Glomerular endothelial cell (primary cell): ENCODE data around the gene TLE4. TPM values are rescaled to one million over a fixed set of nuclear protein-coding genes. Genes with fewer than 3 reads are reported as not detected.
"Not testable (repeated sequence)": the region's sequence is repeated elsewhere in the genome, so short reads cannot be mapped to it uniquely, and the experiment has no call there.

Source experiments
- DNase-seq: peaks from one replicate; pipeline ENCODE4 v3.0.0-alpha.2; 2011; ENCODE audit warnings: low read depth, low spot score; ENCODE audit errors: extremely low read depth
- total RNA-seq: library from RNA; depleted of rRNA; stranded (reverse); fragments of >200 nt; gene quantifications from 2 replicates; pipeline ENCODE4 v1.2.3, GENCODE V29; 2015

The TLE4 gene
- total RNA-seq, 1 donor from 2014 or later: 45.7 TPM

DNA sequence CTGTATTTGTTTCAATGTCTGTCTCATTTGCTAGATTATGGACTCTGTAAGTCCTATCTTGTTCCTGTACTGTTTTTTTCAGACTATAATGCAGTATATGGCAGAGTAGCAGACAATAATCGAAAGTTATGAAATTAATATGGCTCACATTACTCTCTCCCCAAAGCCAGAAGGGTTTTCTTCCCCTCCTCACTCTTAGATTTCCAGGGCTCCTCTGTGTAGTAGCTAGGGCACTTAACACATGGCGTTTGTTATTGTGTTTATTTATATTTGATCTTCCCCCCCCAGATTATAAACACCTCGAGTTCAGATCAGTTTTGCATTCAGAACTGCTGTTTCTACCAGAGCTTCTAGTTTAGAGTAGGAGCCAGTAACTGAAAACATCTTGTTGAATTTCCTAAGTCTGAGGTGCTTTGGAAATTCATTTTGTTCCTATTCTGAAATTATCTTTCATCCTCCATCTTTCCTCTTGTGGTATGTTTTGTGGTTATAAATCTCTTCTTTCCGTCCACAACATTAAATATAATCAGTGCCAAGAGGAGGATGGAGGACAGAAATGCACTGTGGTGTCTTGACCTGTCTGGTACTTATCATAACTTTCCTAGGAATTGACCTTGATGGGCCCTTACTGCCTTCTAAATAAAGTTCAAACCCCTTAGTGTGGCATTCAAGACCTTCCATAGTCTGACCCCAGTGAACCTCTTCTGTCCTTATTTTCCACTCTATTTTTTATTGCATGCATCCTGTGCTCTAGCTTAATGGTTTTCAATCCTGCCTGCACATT is 27.0 kb downstream of the TLE4 start:
- no peak for DNase-seq

DNA sequence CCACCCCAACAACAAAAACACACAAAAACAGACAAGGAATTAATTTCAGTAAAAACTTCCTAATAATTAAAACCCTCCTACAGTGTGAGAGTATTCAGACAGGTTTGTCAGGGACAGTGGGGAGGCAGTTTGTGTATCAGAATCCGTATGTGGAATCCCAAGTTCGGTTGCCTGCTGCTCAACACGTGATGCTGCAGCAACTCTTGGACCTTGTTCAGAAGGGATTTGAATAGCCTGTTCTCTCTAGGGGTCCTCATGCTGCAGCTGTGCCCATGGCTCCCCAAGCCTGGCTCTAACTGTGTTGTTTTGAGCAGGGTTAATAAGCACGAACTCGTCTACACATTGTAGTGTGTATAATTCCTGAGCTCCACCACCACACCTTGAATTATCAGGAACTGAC is 28.7 kb downstream of the TLE4 start:
- DNase-seq: no peak

DNA sequence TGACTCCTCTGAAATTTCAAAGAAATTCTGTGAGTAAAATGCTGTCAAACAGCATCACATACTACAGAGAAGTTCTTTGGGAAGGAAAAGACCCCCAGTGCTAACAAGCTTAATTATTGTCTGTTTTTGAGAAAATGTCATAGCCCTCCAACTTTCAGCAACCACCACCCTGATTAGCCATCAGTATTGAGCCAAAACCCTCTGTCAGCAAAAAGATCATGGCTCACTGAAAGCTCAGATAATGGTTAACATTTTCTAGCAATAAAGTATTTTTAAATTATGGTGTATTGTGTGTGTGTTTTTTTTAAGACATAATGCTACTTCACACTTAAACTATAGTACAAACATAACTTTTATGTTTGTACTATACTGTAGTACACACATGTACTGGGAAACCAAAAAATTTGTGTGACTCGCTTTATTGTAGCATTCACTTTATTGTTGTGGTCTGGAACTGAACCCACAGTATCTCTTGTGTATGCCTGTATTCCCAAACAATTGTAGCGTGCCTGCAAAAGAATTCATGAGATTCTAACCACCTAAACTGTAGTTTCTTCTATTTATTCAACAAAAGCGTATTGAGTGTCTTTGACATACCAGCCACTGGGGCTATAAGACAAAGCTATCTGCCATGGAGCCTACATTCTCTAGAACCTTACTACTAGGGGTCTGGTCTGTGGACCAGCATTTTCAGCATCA is 31.6 kb downstream of the TLE4 start:
- no peak for DNase-seq

DNA sequence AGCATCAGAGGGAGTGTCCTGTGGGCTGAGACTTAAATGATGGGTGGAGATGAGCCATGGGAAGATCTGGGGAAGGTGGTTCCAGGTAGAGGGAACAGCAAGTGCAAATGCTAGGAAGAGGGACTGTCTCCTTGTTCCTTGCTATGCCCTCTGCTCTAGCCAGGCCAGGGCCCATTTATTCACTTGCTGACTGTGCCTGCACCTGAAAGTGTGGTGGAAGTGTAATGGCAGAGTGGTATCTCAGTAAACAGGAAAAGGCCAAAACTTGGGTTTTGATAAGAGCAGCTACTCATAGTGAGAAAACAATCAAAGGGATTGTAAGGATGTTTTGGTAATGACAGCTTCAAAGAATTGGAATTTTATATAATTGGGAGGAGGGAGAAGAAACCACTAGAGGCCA is 32.4 kb downstream of the TLE4 start:
- DNase-seq: no peak

DNA sequence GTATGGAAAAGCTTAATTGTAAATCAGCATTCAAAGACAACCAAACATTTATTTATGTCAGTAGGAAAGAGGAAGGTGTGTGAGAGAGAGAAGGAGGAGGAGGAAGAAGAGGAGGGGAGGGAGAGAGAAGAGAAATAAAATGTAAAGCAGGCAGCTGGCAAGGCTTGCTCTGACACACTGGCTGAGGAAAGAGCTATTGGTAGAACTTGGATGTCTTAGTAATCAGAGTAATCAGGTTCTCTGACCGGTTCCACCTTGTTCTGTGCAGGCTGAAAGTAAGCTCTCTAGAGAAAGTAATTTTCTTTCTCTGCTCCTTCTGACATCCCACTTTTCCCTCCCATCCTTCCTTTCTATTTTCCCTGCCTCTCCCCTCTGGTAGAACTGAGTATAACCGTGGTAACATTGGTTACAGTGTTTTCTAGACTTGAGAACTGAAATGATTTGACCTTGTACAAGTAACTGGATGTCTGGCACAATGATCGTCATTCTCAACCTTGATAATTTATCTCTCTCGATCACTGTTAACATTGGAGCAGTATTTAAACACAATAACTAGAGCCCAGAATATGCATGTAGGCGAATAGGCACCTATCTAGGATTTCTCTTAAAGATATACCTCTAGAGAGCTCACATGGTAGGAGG is 33.3 kb downstream of the TLE4 start:
- no peak for DNase-seq

DNA sequence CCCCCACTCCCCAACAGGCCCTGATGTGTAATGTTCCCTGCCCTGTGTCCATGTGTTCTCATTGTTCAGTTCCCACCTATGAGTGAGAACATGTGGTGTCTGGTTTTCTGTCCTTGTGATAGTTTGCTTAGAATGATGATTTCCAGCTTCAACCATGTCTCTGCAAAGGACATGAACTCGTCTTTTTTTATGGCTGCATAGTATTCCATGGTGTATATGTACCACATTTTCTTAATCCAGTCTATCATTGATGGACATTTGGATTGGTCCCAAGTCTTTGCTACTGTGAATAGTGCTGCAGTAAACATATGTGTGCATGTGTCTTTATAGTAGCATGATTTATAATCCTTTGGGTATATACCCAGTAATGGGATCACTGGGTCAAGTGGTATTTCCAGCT is 34.8 kb downstream of the TLE4 start:
- DNase-seq: not testable (repeated sequence)

DNA sequence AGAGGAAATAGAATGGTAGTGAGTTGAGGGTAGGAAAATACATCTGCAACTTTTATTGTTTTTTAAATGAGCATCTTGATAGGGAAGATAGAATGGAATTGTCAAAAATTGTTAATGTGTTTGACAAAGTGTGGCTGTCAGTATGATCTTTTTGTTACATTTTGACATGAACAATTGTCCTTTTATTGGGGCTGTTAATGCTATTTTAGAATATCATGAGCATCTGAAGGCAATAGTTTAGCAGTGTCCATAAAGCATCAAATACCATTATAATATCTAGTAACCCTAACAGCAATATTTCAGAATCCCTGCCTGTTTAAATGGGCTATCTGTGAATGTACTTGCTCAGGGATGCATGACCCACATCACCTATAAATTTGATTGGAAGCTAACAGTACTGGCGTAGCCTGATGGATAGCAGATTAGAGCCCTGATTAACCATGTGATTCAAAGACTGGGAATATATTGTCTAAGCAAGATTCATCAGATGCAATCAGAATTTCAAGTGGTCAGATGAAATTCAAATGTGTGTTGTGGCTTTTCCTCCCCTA is 37.8 kb downstream of the TLE4 start:
- no peak for DNase-seq

DNA sequence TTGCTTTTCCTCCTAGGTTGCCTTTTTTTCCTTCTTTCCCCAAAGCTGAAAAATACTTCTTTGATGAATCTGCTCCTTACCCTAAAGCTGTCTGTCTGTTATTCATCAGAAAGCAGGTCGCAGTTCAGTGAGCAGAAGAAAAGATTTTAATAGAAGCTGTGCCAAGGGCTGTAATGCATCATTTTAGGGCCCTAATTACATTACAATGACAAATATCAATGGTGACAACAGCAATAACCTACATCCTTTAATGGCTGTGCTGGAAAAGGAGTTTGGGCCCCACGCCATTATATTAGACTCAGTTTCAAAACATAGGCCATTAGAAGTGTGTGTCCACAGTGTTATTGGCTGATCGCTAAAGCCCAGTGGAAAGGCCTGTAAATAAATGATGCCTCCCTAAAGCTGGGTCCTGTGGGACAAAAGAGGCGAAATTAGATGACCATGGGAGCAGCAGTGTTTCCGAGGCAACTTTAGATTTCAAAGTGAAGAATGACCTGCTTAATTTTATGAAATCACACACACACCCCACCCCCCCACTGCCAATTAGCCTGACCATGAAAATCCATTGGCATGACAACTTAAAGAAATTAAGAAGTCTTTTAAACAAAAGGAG is 38.4 kb downstream of the TLE4 start:
- no peak for DNase-seq

DNA sequence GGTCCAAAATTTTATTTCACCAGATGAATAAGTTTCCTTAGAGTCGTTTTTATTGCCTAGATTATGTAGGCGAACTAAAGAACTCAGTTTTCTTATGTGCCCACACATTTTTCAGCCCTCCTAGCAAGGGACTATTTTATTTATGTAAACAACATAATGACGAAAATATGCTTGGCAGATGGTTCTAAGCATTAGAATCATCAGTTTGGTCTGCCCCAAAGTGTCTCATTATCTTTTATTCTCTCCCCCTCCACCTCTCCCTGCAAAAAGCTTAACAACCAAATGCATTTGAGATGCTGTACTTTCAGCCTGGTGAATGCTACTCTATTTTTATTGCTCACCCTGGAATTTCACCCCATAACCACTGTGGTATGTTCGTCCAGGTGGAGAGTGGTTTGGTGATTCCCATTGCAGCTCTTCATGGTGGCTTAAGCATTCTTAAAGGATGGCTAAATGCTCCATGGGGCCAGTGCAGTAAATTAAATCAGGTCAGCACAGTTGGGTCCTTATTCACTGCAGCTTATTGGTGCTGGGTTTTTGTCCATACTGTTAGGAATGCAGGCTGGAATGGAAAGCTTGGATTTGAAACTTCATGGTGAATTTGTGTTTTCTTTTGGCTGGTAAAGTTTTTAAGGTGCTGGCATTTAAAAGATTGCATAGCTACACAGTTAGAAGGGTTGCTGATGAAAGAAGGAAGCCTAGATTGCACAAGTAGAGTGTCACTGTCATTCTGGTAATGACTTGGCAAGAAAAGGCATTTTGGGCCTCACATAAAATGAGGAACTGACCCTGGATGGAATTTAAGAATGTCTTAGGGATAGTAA is 39.2 kb downstream of the TLE4 start:
- no peak for DNase-seq

DNA sequence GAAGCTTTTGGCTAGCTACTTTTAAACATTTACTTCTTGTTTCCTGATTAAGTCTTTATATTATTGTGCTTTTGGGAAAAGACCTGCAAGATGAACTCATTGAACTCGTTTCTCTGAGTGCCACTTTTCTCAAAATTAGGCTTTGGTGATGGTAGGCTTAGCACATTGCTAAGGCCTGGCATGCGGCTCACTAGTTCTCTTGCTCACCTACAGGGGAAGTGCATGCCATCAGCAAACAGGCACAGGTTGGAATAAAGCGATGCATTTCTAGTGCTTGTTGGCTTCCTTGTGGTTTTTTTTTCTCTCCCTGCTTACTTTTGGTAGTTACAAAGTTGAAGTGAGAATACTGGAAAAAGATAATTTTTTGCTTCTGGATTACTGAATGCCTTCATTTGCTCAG is 41.4 kb downstream of the TLE4 start:
- DNase-seq: no peak

DNA sequence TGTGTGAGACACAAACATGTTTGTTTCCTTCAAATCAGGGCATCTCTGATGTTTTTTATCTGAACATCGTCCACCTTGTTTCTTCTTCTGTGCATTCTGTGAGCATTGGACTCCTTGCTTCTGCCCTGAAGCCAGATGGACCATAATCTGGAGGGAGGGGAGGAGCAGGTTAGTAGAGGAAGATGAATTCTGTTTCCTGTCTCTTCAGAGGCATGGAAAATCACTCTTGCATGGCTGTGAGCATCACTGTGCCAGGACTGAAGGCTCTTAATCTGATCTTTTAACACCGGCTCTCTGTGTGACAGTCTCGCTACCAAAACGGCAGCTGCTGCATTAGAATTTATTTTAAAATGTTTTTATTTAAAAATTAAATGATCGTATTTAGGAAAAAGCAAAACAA is 43.3 kb downstream of the TLE4 start:
- no peak for DNase-seq

DNA sequence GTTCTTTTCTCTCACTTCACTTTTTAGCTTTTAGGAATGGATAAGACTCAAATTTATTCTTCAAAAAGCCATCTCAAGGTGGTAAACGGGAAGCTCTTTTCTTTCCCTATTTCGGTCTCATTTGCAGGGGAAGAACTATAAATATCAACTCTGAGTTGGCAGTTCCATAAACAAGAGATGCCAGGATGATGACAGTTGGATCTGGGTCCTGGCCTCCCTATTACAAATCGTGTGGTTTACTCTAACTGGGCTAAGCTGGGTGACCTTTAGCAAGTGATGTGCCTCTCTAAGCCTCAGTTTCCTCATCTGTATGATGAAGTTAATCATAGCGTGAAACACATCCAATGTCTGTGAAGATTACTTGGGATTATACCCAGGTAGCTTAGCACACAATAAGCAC is 44.2 kb downstream of the TLE4 start:
- no peak for DNase-seq

DNA sequence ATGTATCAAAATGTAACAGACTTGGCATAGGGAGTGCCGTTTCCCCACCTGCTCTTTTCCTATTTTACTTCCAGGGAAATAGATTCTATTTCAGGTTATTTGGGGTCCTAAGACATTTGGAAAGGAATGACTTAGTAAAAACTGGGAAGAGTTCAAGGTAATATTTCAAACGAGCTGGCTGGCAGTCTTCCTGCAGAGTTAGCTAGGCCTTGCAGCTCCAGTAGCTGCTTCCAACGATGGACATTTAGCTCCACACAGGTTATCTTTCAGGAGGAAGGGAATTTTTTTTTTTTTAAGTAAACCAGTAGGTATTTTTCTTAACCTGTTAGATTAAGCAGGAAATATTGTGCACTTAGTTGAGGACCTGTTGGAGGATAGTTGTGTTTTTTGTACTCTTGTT is 45.2 kb downstream of the TLE4 start:
- DNase-seq: no peak

DNA sequence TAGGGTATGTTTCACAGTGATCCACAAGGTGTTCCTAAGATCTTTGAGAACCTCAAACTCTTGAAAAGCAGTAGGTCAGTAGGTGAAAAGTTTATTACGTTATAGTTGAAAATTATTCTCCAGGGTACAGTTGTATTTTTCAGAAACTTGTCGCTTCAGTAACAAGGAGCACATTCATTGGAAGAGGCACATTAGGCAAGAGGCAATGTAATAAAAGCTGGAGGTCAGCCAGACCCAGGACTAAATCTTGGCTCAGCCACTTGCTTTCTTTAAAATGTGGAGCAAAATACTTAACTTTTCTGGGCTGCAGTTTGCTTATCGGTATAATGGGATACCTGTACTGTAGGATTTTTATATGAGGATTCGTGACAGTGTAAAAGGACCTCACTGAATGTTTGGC is 45.6 kb downstream of the TLE4 start:
- DNase-seq: no peak

DNA sequence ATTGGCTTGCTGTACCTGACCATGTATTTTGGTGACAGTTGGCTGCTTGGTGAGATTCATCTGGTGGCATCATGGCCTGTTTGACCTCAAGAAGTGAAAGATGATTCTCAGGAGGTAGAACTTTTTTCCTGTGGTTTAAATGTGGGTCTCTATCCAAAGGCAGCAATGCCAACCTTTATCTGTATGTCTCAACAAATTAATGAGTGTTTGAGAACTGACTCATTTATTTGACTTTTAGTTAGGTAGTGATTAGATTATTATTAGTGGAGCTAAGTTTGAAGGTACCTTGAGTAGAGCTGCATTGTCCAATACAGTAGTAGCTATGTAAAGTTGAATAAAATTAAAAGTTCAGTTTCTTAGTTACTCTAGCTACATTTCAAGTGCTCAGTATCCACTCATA is 48.2 kb downstream of the TLE4 start:
- no peak for DNase-seq

DNA sequence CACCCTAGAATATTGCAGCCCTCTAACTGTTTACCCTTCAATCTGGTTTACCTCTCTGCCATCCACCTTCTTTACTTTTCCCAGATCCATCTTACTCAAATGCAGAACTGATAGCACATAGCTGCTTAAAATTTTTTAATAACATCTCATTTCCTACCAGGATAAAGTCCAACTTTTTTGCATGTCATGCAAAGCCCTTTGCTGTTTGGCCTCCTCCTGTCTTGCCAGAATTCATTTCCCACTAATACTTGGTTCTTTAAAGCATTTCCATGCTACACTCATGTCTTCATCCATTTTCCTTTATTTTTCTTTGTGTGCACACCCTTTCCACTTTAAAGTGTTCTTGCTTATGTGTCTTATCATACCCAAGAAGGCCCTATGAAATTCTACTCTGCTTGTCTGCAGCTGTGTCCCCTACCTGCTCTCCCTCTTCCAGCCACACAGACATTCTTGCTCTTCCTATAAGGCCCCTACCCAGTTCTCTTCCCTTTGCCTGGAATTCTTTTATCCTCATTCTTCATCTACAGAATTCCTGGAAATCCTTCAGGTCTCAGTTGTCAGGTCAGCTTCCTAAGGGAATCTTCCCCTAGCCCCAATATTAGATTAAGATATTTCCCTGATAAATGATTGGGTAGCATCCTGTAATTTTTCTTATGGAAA is 50.3 kb downstream of the TLE4 start:
- no peak for DNase-seq

DNA sequence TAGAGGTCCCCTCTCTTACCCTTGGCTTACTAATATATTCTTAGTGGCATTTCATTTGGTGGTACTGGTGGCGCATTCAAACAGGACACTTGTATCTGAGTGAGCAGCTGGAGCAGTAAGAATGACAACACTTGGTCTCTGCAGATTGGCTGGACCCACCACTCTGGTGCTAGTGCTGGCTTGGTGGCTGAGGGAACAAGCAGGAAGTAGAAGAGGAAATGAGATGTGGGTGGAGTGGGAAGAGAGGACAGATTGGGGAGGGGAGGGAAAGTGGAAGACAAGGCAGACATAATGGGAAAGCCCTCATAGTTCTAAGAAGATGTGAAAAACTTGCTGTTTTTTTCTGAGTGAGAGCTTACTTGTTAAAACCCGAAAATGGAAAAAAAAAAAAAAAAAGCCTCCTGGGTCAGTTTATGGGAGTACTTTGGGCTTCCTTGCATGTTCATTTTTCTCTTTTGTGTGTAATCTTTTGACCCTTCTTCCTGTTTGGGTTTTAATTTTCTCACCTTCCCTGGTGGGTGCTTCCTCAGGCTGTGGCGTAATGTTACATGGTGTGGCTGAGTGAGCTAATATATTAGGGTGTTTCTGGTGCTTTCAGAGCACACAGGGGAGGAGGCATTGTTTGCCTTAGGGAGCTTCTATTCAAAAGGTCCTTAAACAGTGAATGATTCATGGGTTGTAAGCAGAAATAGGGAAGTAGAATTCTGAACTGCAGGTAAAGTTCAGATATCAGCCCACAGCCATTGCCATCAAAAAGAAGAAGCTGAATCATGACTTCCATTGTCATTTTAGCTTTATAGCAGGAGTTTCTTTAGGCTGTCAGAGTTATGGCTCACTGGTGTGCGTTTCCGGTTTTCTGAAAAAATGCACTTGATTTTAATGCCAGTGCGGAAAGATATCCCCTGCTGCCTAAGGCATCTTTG is 52.3 kb downstream of the TLE4 start:
- DNase-seq: no peak

DNA sequence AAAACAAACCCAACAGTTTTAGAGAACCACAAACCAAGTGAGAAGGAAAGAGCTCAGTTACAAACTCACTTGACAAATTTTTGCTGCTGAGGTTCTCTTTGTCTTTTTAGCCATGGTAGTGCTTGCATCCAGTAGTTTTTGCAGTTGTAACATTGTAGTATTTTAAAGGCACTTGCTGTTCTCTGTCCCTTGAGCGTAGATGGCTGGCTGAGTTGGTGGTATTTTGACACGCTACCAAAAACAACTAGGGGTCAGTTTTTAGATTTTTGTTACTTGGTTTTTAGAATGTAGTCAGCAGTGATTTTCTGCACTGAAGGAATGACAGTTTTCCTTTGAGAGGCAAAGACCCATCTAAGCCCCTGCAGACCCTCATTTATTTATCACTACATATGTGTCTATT is 58.0 kb downstream of the TLE4 start:
- no peak for DNase-seq
